ENCODE results near the gene NCOA4.
"Not testable (repeated sequence)": the region's sequence is repeated elsewhere in the genome, so short reads cannot be mapped to it uniquely, and the experiment has no call there.

The NCOA4 gene

GRCh38 chr10:45978554-45978953, 51.9 kb downstream of the NCOA4 start:
- not testable (repeated sequence) for DNase-seq

GRCh38 chr10:45974041-45974440, 56.4 kb downstream of the NCOA4 start:
- not testable (repeated sequence) for DNase-seq

GRCh38 chr10:45972813-45973169, 57.6 kb downstream of the NCOA4 start:
- DNase-seq = not testable (repeated sequence)

GRCh38 chr10:45972106-45972812, 58.2 kb downstream of the NCOA4 start, which contains the start of gene TIMM23:
TSS of gene TIMM23 (plus strand) at chr10:45972489. CDS start at chr10:45972625, 136 bp downstream.
- peak; percentile 91 for DNase-seq

- not testable (repeated sequence) for DNase-seq
These were observed 58.7 kb downstream of the NCOA4 start for GRCh38 chr10:45971742-45972105.

- DNase-seq = not testable (repeated sequence)
These were observed 59.4 kb downstream of the NCOA4 start for GRCh38 chr10:45971019-45971418.

- not testable (repeated sequence) for DNase-seq
These were observed 67.6 kb downstream of the NCOA4 start for GRCh38 chr10:45962686-45963452.

- DNase-seq = not testable (repeated sequence)
These were observed 72.5 kb downstream of the NCOA4 start for GRCh38 chr10:45957928-45958327.

- not testable (repeated sequence) for DNase-seq
These were observed 73.8 kb downstream of the NCOA4 start for GRCh38 chr10:45956634-45957033.
